Tibial artery (tissue), 4 donors: ENCODE measurements around the gene CFAP69.

Source experiments
- DNase-seq, 2 donors: peaks; one replicate each; pipeline ENCODE4 v3.0.0-alpha.2; 2019
- H3K27ac ChIP-seq, 2 donors: fragments of 200-600 bp; sonication (generic) in 1 of 2; 1 replicate in 1 of 2; 2 replicates in 1 of 2; pipeline ENCODE4 v1.5.1; 2018 to 2019; ENCODE audit warnings: mild to moderate bottlenecking in 1 of 2
- H3K27me3 ChIP-seq, 2 donors: fragments of 200-600 bp; sonication (generic) in 1 of 2; one replicate each; pipeline versions ENCODE4 v1.5.1 to v1.6.0; 2016 to 2019
- H3K36me3 ChIP-seq, 3 donors: fragments of 200-600 bp; sonication (generic) in 2 of 3; one replicate each; pipeline ENCODE4 v1.5.1; 2016 to 2019; ENCODE audit warnings: mild to moderate bottlenecking in 2 of 3
- H3K4me1 ChIP-seq, 4 donors: fragments of 200-600 bp; sonication (generic) in 2 of 4; 1 replicate in 3 of 4; 2 replicates in 1 of 4; pipeline ENCODE4 v1.5.1; 2016 to 2019
- H3K4me3 ChIP-seq, 2 donors: fragments of 200-600 bp; sonication (generic) in 1 of 2; 1 replicate in 1 of 2; 2 replicates in 1 of 2; pipeline ENCODE4 v1.5.1; 2018 to 2019; ENCODE audit warnings: mild to moderate bottlenecking in 2 of 2
- H3K9me3 ChIP-seq, 3 donors: fragments of 200-600 bp; sonication (generic) in 1 of 3; one replicate each; pipeline ENCODE4 v1.5.1; 2016 to 2019
- intact Hi-C: fragments of 100-400 bp; cut with DNase I; formaldehyde crosslinking; loops from one replicate; pipeline ENCODE4 v1.15.0; 2023; ENCODE audit warnings: low total_unique reads
- TF ChIP-seq, protein P1 (sequence below), 2 experiments: fragments of 200-600 bp in 1 of 2; fragments of 450-650 bp in 1 of 2; IDR thresholded peaks; one replicate each; pipeline ENCODE4 v1.5.1; 2017 to 2019; ENCODE audit warnings: antibody characterized with exemption in 2 of 2, mild to moderate bottlenecking in 1 of 2, moderate library complexity in 1 of 2

Gene CFAP69, protein sequence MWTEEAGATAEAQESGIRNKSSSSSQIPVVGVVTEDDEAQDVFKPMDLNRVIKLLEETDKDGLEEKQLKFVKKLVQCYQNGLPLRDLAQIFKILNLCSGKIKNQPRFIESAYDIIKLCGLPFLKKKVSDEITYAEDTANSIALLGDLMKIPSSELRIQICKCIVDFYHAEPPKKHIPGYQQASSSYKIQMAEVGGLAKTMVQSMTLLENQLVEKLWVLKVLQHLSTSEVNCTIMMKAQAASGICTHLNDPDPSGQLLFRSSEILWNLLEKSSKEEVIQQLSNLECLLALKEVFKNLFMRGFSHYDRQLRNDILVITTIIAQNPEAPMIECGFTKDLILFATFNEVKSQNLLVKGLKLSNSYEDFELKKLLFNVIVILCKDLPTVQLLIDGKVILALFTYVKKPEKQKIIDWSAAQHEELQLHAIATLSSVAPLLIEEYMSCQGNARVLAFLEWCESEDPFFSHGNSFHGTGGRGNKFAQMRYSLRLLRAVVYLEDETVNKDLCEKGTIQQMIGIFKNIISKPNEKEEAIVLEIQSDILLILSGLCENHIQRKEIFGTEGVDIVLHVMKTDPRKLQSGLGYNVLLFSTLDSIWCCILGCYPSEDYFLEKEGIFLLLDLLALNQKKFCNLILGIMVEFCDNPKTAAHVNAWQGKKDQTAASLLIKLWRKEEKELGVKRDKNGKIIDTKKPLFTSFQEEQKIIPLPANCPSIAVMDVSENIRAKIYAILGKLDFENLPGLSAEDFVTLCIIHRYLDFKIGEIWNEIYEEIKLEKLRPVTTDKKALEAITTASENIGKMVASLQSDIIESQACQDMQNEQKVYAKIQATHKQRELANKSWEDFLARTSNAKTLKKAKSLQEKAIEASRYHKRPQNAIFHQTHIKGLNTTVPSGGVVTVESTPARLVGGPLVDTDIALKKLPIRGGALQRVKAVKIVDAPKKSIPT

DNA sequence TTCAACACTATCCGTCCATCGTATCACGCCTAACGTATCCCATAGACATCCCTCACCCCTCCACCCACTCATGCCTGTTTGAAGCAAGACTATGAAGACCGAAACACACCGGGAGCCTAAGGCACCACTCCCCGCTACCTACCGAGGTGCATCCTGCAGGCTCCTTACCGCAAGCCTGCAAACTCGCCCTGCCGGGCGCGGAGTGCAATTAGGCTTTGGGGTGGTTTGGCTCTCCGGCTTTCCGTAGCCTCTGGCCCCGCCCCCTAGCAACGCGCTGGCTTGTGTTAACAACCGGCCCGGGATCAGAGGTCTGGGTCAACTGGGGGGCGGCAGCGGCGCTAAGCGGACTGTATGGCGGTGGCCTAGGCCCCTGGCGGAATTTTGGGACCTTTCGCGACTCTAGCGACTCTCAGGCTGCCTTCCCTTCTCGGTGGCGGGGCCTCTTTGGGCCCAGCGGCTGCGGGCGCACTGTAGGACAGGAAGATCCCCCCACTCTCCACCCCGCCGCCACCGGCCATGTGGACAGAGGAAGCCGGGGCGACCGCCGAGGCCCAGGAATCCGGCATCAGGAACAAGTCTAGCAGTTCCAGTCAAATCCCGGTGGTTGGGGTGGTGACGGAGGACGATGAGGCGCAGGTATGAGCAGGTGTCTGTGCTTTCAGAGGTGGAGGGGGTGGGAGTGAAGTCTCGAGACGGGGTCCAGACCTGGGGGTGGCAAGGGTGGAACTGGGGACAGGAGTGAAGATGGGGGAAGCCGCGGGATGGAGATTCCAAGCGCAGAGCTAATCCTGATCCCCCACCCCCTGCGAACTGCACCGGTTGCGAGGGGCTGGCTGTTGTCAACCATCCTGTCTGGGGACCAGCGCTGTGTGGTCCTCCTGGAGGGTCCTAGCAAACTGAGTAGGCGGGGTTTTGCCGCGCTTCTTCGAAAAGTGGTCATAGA, at the start of gene CFAP69:
Gene CFAP69 (plus strand): TSS at position 266 of the 943 bp plus-strand sequence. CDS start 251 bp downstream, at position 517.
- H3K4me3 ChIP-seq = peak within 1 kb of the TSS; percentile 69 to 78
- intact Hi-C loops = no loop called here
- H3K9me3 ChIP-seq = no peaks in the 10 kb centered on the region
- H3K27me3 ChIP-seq = no peaks in the 10 kb centered on the region
- peaks cover 0 to 18% (median 8%) of the 10 kb centered on the region in 4 donors for H3K4me1 ChIP-seq
- TF ChIP-seq, protein P1, sequence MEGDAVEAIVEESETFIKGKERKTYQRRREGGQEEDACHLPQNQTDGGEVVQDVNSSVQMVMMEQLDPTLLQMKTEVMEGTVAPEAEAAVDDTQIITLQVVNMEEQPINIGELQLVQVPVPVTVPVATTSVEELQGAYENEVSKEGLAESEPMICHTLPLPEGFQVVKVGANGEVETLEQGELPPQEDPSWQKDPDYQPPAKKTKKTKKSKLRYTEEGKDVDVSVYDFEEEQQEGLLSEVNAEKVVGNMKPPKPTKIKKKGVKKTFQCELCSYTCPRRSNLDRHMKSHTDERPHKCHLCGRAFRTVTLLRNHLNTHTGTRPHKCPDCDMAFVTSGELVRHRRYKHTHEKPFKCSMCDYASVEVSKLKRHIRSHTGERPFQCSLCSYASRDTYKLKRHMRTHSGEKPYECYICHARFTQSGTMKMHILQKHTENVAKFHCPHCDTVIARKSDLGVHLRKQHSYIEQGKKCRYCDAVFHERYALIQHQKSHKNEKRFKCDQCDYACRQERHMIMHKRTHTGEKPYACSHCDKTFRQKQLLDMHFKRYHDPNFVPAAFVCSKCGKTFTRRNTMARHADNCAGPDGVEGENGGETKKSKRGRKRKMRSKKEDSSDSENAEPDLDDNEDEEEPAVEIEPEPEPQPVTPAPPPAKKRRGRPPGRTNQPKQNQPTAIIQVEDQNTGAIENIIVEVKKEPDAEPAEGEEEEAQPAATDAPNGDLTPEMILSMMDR (IDR thresholded peaks at IDR 0.05) = peak; percentile 31 to 53
- H3K27ac ChIP-seq = peak within 1 kb of the TSS; percentile 67
- H3K36me3 ChIP-seq = no peaks in the 10 kb centered on the region
- peak; percentile 89 to 93 for DNase-seq

DNA sequence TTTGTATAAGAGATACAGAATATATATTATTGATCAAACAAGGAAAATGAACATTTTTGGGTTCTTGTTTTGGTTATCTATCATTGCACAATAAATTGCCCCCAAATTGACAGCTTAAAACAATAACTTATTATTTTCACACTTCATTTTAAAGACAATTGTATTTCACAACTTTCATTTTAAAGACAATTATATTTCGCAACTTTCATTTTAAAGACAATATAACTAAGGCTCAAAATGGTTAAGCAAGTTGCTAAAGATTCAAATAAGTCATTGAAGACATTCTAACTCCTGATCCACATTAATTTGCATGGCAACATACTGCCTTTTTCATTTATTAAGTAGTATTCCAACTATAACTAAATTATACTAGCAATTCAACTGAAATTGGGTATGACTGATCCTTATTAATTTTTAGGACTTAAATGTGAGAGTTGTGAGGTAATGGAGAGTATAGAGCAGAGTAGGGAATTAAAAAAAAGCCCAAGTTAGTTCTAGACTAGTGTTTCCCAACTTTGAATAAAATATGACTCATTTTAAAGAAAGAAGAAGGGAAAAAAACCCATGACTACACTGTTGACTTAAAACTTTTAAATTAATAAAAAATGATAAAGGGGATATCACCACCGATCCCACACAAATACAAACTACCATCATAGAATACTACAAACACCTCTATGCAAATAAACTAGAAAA, 43.3 kb upstream of the CFAP69 start:
- H3K27me3 ChIP-seq = no peaks in the 10 kb centered on the region
- H3K27ac ChIP-seq = no peak overlapping the region
- intact Hi-C loops = no loop called here
- no peak overlapping the region for H3K4me3 ChIP-seq
- TF ChIP-seq, protein P1 (IDR thresholded peaks at IDR 0.05) = no peak
- H3K36me3 ChIP-seq = no peaks in the 10 kb centered on the region
- H3K4me1 ChIP-seq = no peaks in the 10 kb centered on the region
- DNase-seq = no peak
- H3K9me3 ChIP-seq = no peaks in the 10 kb centered on the region

DNA sequence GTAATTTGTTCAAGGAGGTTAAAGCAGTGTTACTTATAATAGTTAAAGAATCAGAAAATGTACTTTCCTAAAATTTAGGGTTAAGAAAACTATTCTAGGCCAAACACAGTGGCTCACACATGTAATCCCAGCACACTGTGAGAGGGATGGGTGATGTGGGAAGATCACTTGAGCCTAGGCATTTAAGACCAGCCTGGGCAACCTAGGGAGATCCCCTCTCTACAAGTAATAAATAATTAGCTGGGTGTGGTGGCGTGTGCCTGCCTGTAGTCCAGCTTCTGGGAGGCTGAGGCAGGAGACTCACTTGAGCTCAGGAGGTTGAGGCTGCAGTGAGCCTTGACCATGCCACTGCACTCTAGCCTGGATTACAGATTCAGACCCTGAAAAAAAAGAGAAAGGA, 37.0 kb upstream of the CFAP69 start:
- no peak overlapping the region for H3K27ac ChIP-seq
- intact Hi-C loops = no loop called here
- TF ChIP-seq, protein P1 (IDR thresholded peaks at IDR 0.05) = no peak
- H3K4me1 ChIP-seq = peaks cover 0 to 15% (median 7%) of the 10 kb centered on the region in 4 donors
- no peaks in the 10 kb centered on the region for H3K36me3 ChIP-seq
- no peak for DNase-seq
- no peaks in the 10 kb centered on the region for H3K9me3 ChIP-seq
- H3K27me3 ChIP-seq = no peaks in the 10 kb centered on the region
- H3K4me3 ChIP-seq = no peak overlapping the region

DNA sequence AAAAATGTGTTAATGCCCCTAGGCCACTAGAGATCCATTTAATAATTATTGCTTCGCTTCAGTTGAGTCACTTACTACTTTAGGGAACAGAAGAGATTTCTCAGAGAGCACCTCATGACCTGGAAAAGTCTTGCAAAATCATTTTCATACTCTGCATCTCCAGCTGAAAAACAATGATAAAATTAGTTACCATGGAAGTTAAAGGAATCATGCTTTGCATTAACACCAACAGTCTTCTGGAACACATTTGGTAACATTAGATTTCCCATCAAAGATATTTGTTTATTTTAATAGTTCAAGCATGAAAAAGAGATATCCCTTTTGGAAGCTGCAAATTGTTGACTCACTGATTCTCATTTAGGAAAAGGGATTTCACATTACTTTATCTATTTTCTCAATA, 35.2 kb upstream of the CFAP69 start:
- H3K4me1 ChIP-seq = peaks cover 0 to 26% (median 8%) of the 10 kb centered on the region in 4 donors
- no peaks in the 10 kb centered on the region for H3K27me3 ChIP-seq
- H3K27ac ChIP-seq = no peak overlapping the region
- intact Hi-C loops = loop anchor here (10.0 kb wide), 1 partner anchor 55 kb away; the partner anchor contains the start of gene STEAP1
- TF ChIP-seq, protein P1 (IDR thresholded peaks at IDR 0.05) = no peak
- H3K4me3 ChIP-seq = no peak overlapping the region
- no peak for DNase-seq
- H3K9me3 ChIP-seq = no peaks in the 10 kb centered on the region
- H3K36me3 ChIP-seq = no peaks in the 10 kb centered on the region
